Osteocyte (in vitro differentiated cells): ENCODE data around the gene SLBP. TPM values are rescaled to one million over a fixed set of nuclear protein-coding genes. Genes with fewer than 3 reads are reported as not detected.

Experiments used
- DNase-seq: peaks from one replicate; pipeline ENCODE4 v3.0.0; 2021; ENCODE audit warnings: mixed read lengths; ENCODE audit not compliant: unreplicated experiment; ENCODE audit errors: extremely low spot score
- H3K27ac Mint-ChIP-seq: one replicate; pipeline ENCODE4 v1.8.0; 2021; ENCODE audit warnings: mild to moderate bottlenecking, mixed read lengths; ENCODE audit not compliant: unreplicated experiment
- H3K27me3 Mint-ChIP-seq: one replicate; pipeline ENCODE4 v1.8.0; 2021; ENCODE audit warnings: mixed read lengths; ENCODE audit not compliant: unreplicated experiment
- H3K36me3 Mint-ChIP-seq: one replicate; pipeline ENCODE4 v1.8.0; 2021; ENCODE audit warnings: mixed read lengths; ENCODE audit not compliant: unreplicated experiment
- H3K4me1 Mint-ChIP-seq: one replicate; pipeline ENCODE4 v1.8.0; 2021; ENCODE audit warnings: mixed read lengths; ENCODE audit not compliant: unreplicated experiment
- H3K4me3 Mint-ChIP-seq: one replicate; pipeline ENCODE4 v1.8.0; 2021; ENCODE audit warnings: mild to moderate bottlenecking, moderate library complexity, mixed read lengths; ENCODE audit not compliant: unreplicated experiment
- H3K9me3 Mint-ChIP-seq: one replicate; pipeline ENCODE4 v1.8.0; 2021; ENCODE audit warnings: mixed read lengths; ENCODE audit not compliant: unreplicated experiment
- long read RNA-seq: library from polyadenylated mRNA; unstranded; transcript quantifications from one replicate; pipeline ENCODE4 v2.0.0, GENCODE V29; 2021
- total RNA-seq: library from RNA; stranded (reverse); gene quantifications from 2 replicates; pipeline ENCODE4 v1.2.1, GENCODE V29; 2021
- TF ChIP-seq, protein P1 (sequence below): fragments of 200-600 bp; sonication (generic); IDR thresholded peaks from 2 replicates; pipeline ENCODE4 v1.5.0; 2021; ENCODE audit warnings: antibody characterized with exemption, mild to moderate bottlenecking, moderate library complexity

Gene SLBP
- total RNA-seq, result 49.1 and 50.4 TPM in 2 replicates
- long read RNA-seq, transcript SLBP-206 (8 exons, 1,977 nt), result major isoform, 15 of 31 reads
- long read RNA-seq, partial matches to known transcripts, result 10 of 31 reads
- long read RNA-seq, other reads (novel, unspliced or antisense), result 1 of 31 reads

DNA sequence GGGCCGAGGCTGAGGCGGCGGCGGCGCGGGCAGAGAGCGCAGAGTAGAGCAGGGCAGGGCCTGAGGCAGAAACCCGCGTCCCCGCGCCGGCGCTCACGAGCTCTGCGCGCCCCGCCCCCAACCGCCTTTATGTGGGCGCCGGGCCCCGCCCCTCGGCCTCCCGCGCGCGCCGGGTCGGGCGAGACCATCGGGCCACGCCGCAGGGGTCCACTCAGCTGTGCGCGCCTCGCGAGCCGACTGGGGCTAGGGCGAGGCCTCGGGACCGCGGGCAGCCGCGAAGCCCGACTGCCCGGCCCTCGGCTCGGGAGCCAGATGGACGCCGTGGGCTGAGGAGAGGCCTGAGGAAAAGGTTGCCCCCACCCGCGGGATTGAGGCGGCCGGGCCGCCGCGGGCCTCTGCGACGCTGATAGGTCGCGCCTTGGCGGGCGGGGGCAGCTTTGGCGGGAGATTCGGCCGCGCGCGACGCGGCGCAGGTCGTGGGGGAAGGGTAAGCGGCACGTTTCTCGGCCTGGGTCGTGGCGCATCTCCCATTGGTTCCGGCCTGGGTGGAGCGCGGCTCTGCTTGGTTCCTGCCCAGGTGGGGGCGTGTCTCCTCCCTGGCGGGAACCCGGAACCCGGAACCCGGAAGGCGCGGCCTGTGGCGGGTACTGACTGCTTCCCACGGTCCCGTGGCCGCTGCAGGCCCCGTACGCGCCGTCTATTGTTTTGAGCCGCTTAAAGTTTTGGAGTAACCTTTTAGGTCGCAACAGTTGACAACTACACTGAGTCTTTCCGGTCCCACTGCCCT is at the start of gene SLBP:
Gene SLBP, minus strand, starts transcription at position 104 of the 787 bp plus-strand sequence. CDS start 131 bp downstream, outside the sequence.
- peaks cover 36% of the 10 kb centered on the region for H3K4me1 Mint-ChIP-seq
- no peaks in the 10 kb centered on the region for H3K27me3 Mint-ChIP-seq
- DNase-seq, result peak; percentile 97
- H3K9me3 Mint-ChIP-seq, result no peaks in the 10 kb centered on the region
- H3K27ac Mint-ChIP-seq, result peak within 1 kb of the TSS; percentile 96
- H3K4me3 Mint-ChIP-seq, result peak within 1 kb of the TSS; percentile 98
- H3K36me3 Mint-ChIP-seq, result peaks cover 11% of the 10 kb centered on the region
- TF ChIP-seq, protein P1, sequence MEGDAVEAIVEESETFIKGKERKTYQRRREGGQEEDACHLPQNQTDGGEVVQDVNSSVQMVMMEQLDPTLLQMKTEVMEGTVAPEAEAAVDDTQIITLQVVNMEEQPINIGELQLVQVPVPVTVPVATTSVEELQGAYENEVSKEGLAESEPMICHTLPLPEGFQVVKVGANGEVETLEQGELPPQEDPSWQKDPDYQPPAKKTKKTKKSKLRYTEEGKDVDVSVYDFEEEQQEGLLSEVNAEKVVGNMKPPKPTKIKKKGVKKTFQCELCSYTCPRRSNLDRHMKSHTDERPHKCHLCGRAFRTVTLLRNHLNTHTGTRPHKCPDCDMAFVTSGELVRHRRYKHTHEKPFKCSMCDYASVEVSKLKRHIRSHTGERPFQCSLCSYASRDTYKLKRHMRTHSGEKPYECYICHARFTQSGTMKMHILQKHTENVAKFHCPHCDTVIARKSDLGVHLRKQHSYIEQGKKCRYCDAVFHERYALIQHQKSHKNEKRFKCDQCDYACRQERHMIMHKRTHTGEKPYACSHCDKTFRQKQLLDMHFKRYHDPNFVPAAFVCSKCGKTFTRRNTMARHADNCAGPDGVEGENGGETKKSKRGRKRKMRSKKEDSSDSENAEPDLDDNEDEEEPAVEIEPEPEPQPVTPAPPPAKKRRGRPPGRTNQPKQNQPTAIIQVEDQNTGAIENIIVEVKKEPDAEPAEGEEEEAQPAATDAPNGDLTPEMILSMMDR, result no peak

DNA sequence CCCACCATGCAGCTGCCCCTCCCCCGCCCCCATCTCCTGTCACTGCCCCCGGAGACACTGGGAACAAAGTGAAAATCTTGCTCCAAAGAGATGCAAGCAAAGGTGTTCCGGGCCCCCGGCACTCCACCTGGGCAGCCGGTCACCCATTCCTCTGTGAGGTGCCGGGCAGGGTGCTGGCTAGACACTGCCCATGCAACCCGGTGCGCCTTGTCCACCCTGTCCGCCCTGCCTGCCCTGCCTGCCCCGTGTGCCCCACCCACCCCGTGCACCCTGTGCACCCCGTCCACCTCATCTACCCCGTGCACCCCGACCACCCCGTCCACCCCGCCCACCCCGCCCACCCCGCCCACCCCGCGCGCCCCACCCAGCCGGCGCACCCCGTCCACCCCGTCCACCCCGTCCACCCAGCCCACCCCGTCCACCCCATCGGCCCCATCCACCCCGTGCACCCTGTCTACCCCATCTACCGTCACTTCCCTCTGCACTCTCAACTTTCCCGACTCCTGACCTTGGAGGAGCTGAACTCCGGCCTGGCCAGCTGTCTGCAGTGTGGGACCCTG is 49.1 kb upstream of the SLBP start:
- H3K36me3 Mint-ChIP-seq, result no peaks in the 10 kb centered on the region
- DNase-seq, result no peak
- no peaks in the 10 kb centered on the region for H3K9me3 Mint-ChIP-seq
- H3K4me1 Mint-ChIP-seq, result no peaks in the 10 kb centered on the region
- TF ChIP-seq, protein P1, result no peak
- no peak overlapping the region for H3K4me3 Mint-ChIP-seq
- no peaks in the 10 kb centered on the region for H3K27me3 Mint-ChIP-seq
- H3K27ac Mint-ChIP-seq, result no peak overlapping the region

DNA sequence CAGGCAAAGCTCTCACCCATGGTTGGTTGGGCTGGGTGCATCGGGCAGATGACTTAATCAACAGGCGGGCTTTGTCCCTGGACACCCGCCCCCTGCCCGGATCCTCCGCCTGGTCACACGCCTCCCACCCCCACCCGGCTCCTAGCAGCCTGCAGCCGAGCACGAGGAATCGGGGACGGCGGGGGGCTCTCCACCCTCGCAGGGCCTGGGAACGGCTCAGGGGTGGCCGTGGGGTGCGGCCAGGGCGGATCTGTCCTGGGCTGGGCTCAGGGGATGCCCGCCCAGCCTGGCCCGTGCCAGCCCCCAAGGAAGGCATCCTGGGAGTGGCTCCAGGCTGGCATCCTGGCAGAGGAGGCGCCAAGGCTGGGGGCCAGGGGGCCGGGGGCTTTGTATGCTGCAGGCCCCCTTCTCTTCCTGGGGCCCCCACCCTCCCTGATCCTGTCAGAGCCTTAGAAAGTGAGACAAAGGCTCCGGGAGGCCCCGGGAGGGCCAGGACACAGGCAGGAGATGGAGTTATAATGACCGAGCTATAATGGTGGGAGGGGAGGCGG is 48.5 kb upstream of the SLBP start:
- no peaks in the 10 kb centered on the region for H3K9me3 Mint-ChIP-seq
- H3K36me3 Mint-ChIP-seq, result no peaks in the 10 kb centered on the region
- H3K27me3 Mint-ChIP-seq, result no peaks in the 10 kb centered on the region
- H3K4me1 Mint-ChIP-seq, result no peaks in the 10 kb centered on the region
- TF ChIP-seq, protein P1, result no peak
- no peak overlapping the region for H3K27ac Mint-ChIP-seq
- no peak overlapping the region for H3K4me3 Mint-ChIP-seq
- DNase-seq, result no peak

DNA sequence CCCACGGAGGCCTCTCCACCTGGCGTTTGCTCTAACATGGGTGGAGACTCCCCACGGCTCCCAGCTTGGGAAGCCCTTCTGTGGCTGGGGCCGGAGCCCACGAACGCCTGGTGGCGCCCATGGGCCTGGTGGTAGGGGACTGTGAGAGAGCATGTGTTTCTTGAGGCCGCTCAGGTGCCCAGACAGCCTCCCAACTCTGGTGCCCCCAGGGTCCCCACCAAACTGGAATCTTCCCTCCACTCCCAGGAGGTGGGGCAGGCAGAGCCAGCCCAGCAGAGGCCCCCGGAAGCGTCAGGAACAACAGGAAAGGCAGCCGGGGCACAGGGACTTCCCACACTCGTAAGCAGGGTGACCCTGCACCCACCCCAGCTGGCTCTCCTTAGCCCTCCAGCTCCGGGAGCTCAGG is 47.7 kb upstream of the SLBP start:
- Mint-ChIP-seq H3K36me3 (no peaks in the 10 kb centered on the region), H3K27me3 (no peaks in the 10 kb centered on the region), H3K27ac (no peak overlapping the region), H3K4me3 (no peak overlapping the region), H3K4me1 (no peaks in the 10 kb centered on the region), H3K9me3 (no peaks in the 10 kb centered on the region)
- DNase-seq, result no peak
- TF ChIP-seq, protein P1, result no peak
